Measurements from ENCODE around the gene IGF2BP2.
"Not testable (repeated sequence)": the region's sequence is repeated elsewhere in the genome, so short reads cannot be mapped to it uniquely, and the experiment has no call there.

The IGF2BP2 gene

GRCh38 chr3:185796431-185797107 lies 28.3 kb downstream of the IGF2BP2 start:
- peaks cover 4% of the 10 kb centered on the region for H3K27me3 Mint-ChIP-seq
- no peaks in the 10 kb centered on the region for H3K36me3 Mint-ChIP-seq
- H3K4me1 Mint-ChIP-seq, result no peaks in the 10 kb centered on the region
- no peak overlapping the region for H3K4me3 Mint-ChIP-seq
- no peak overlapping the region for H3K27ac Mint-ChIP-seq
- H3K9me3 Mint-ChIP-seq, result no peaks in the 10 kb centered on the region

- no peaks in the 10 kb centered on the region for H3K4me1 Mint-ChIP-seq
- H3K27ac Mint-ChIP-seq, result no peak overlapping the region
- no peaks in the 10 kb centered on the region for H3K36me3 Mint-ChIP-seq
- H3K27me3 Mint-ChIP-seq, result peaks cover 3% of the 10 kb centered on the region
- H3K9me3 Mint-ChIP-seq, result no peaks in the 10 kb centered on the region
- H3K4me3 Mint-ChIP-seq, result no peak overlapping the region
These were observed 31.5 kb downstream of the IGF2BP2 start for GRCh38 chr3:185793381-185793780.

- no peaks in the 10 kb centered on the region for H3K36me3 Mint-ChIP-seq
- peaks cover 1% of the 10 kb centered on the region for H3K27me3 Mint-ChIP-seq
- H3K4me3 Mint-ChIP-seq, result no peak overlapping the region
- H3K4me1 Mint-ChIP-seq, result no peaks in the 10 kb centered on the region
- no peak overlapping the region for H3K27ac Mint-ChIP-seq
- H3K9me3 Mint-ChIP-seq, result no peaks in the 10 kb centered on the region
These were observed 31.9 kb downstream of the IGF2BP2 start for GRCh38 chr3:185792955-185793354.

- Mint-ChIP-seq H3K4me3 (no peak overlapping the region), H3K9me3 (no peaks in the 10 kb centered on the region), H3K27me3 (peaks cover 1% of the 10 kb centered on the region), H3K27ac (no peak overlapping the region), H3K4me1 (no peaks in the 10 kb centered on the region), H3K36me3 (no peaks in the 10 kb centered on the region)
These were observed 34.7 kb downstream of the IGF2BP2 start for GRCh38 chr3:185789891-185790830.

GRCh38 chr3:185789134-185789533 lies 35.7 kb downstream of the IGF2BP2 start:
- H3K4me1 Mint-ChIP-seq, result no peaks in the 10 kb centered on the region
- H3K36me3 Mint-ChIP-seq, result no peaks in the 10 kb centered on the region
- H3K27me3 Mint-ChIP-seq, result peaks cover 1% of the 10 kb centered on the region
- no peak overlapping the region for H3K4me3 Mint-ChIP-seq
- no peak overlapping the region for H3K27ac Mint-ChIP-seq
- H3K9me3 Mint-ChIP-seq, result no peaks in the 10 kb centered on the region

GRCh38 chr3:185788292-185788691 lies 36.5 kb downstream of the IGF2BP2 start:
- Mint-ChIP-seq H3K9me3 (no peaks in the 10 kb centered on the region), H3K4me3 (no peak overlapping the region)

GRCh38 chr3:185786956-185787877 lies 37.6 kb downstream of the IGF2BP2 start:
- H3K36me3 Mint-ChIP-seq, result no peaks in the 10 kb centered on the region
- H3K9me3 Mint-ChIP-seq, result no peaks in the 10 kb centered on the region
- H3K27ac Mint-ChIP-seq, result no peak overlapping the region

More at GRCh38 chr3:185788292-185788691, 36.5 kb downstream of the IGF2BP2 start:
- Mint-ChIP-seq H3K27ac (no peak overlapping the region), H3K4me1 (no peaks in the 10 kb centered on the region), H3K36me3 (no peaks in the 10 kb centered on the region), H3K27me3 (peaks cover 1% of the 10 kb centered on the region)

GRCh38 chr3:185786258-185786657 lies 38.6 kb downstream of the IGF2BP2 start:
- not testable (repeated sequence) for H3K9me3 Mint-ChIP-seq, H3K27me3 Mint-ChIP-seq, H3K4me1 Mint-ChIP-seq, H3K36me3 Mint-ChIP-seq, H3K4me3 Mint-ChIP-seq, H3K27ac Mint-ChIP-seq

More at GRCh38 chr3:185786956-185787877, 37.6 kb downstream of the IGF2BP2 start:
- H3K27me3 Mint-ChIP-seq, result peaks cover 1% of the 10 kb centered on the region
- no peak overlapping the region for H3K4me3 Mint-ChIP-seq
- no peaks in the 10 kb centered on the region for H3K4me1 Mint-ChIP-seq

- H3K27ac Mint-ChIP-seq, result no peak overlapping the region
- no peaks in the 10 kb centered on the region for H3K36me3 Mint-ChIP-seq
- H3K9me3 Mint-ChIP-seq, result no peaks in the 10 kb centered on the region
- H3K4me1 Mint-ChIP-seq, result no peaks in the 10 kb centered on the region
- H3K4me3 Mint-ChIP-seq, result no peak overlapping the region
- peaks cover 6% of the 10 kb centered on the region for H3K27me3 Mint-ChIP-seq
These were observed 40.5 kb downstream of the IGF2BP2 start for GRCh38 chr3:185784317-185784716.

GRCh38 chr3:185781759-185782158 lies 43.1 kb downstream of the IGF2BP2 start:
- Mint-ChIP-seq H3K27ac (no peak overlapping the region), H3K27me3 (peaks cover 6% of the 10 kb centered on the region), H3K4me3 (no peak overlapping the region), H3K36me3 (peaks cover under 1% of the 10 kb centered on the region), H3K9me3 (no peaks in the 10 kb centered on the region), H3K4me1 (no peaks in the 10 kb centered on the region)

- peaks cover 8% of the 10 kb centered on the region for H3K27me3 Mint-ChIP-seq
- peaks cover 1% of the 10 kb centered on the region for H3K36me3 Mint-ChIP-seq
- no peaks in the 10 kb centered on the region for H3K9me3 Mint-ChIP-seq
- no peak overlapping the region for H3K4me3 Mint-ChIP-seq
- H3K27ac Mint-ChIP-seq, result no peak overlapping the region
- no peaks in the 10 kb centered on the region for H3K4me1 Mint-ChIP-seq
These were observed 45.4 kb downstream of the IGF2BP2 start for GRCh38 chr3:185779461-185779860.

GRCh38 chr3:185778821-185779220 lies 46.0 kb downstream of the IGF2BP2 start:
- H3K9me3 Mint-ChIP-seq, result no peaks in the 10 kb centered on the region
- H3K36me3 Mint-ChIP-seq, result peaks cover 1% of the 10 kb centered on the region
- H3K27me3 Mint-ChIP-seq, result peaks cover 8% of the 10 kb centered on the region
- H3K27ac Mint-ChIP-seq, result no peak overlapping the region
- H3K4me3 Mint-ChIP-seq, result no peak overlapping the region
- H3K4me1 Mint-ChIP-seq, result peaks cover 3% of the 10 kb centered on the region

- peaks cover 8% of the 10 kb centered on the region for H3K4me1 Mint-ChIP-seq
- no peaks in the 10 kb centered on the region for H3K9me3 Mint-ChIP-seq
- no peak overlapping the region for H3K27ac Mint-ChIP-seq
- peaks cover 8% of the 10 kb centered on the region for H3K27me3 Mint-ChIP-seq
- H3K36me3 Mint-ChIP-seq, result peaks cover 1% of the 10 kb centered on the region
- H3K4me3 Mint-ChIP-seq, result no peak overlapping the region
These were observed 46.7 kb downstream of the IGF2BP2 start for GRCh38 chr3:185778094-185778493.

- H3K36me3 Mint-ChIP-seq, result no peaks in the 10 kb centered on the region
- H3K4me3 Mint-ChIP-seq, result no peak overlapping the region
- no peaks in the 10 kb centered on the region for H3K9me3 Mint-ChIP-seq
- H3K27me3 Mint-ChIP-seq, result peaks cover 5% of the 10 kb centered on the region
- peaks cover 11% of the 10 kb centered on the region for H3K4me1 Mint-ChIP-seq
- no peak overlapping the region for H3K27ac Mint-ChIP-seq
These were observed 54.7 kb downstream of the IGF2BP2 start for GRCh38 chr3:185770109-185770508.

GRCh38 chr3:185768578-185768982 lies 56.3 kb downstream of the IGF2BP2 start:
- not testable (repeated sequence) for H3K27me3 Mint-ChIP-seq, H3K4me1 Mint-ChIP-seq, H3K4me3 Mint-ChIP-seq

More at GRCh38 chr3:185768578-185768982, 56.3 kb downstream of the IGF2BP2 start:
- not testable (repeated sequence) for H3K36me3 Mint-ChIP-seq, H3K9me3 Mint-ChIP-seq, H3K27ac Mint-ChIP-seq

All from activated naive CD4-positive, alpha-beta T cell treated with anti-CD3 and anti-CD28 coated beads, Interleukin-2, amount 50 U/mL, for 24 hours (primary cell).